Central memory CD8-positive, alpha-beta T cell (primary cell): ENCODE data around the gene MAP1LC3B.
"Not testable (repeated sequence)": the region's sequence is repeated elsewhere in the genome, so short reads cannot be mapped to it uniquely, and the experiment has no call there.

Experiments used
- ATAC-seq: fragments of 150-1000 bp; cut with Tn5 transposase; replicated peaks from 2 replicates; pipeline ENCODE4 v1.10.0; 2022; ENCODE audit warnings: mild to moderate bottlenecking, moderate FRiP score, moderate number of reproducible peaks; ENCODE audit not compliant: poor library complexity, severe bottlenecking; ENCODE audit errors: extremely low read depth
- DNase-seq, 2 donors: peaks; one replicate each; pipeline ENCODE4 v3.0.0; 2021; ENCODE audit warnings: low spot score in 2 of 2
- H3K27ac Mint-ChIP-seq: one replicate; pipeline ENCODE4 v1.8.0; 2022; ENCODE audit warnings: low read depth, mild to moderate bottlenecking, moderate library complexity, mixed read lengths
- H3K27me3 Mint-ChIP-seq: one replicate; pipeline ENCODE4 v1.8.0; 2022; ENCODE audit warnings: mixed read lengths
- H3K36me3 Mint-ChIP-seq: one replicate; pipeline ENCODE4 v1.8.0; 2022; ENCODE audit warnings: mild to moderate bottlenecking, moderate library complexity, mixed read lengths; ENCODE audit not compliant: insufficient read depth
- H3K4me1 Mint-ChIP-seq: one replicate; pipeline ENCODE4 v1.8.0; 2022; ENCODE audit warnings: mixed read lengths
- H3K4me3 Mint-ChIP-seq: one replicate; pipeline ENCODE4 v1.8.0; 2022; ENCODE audit warnings: mild to moderate bottlenecking, moderate library complexity, mixed read lengths
- H3K9me3 Mint-ChIP-seq: one replicate; pipeline ENCODE4 v1.8.0; 2022; ENCODE audit warnings: mixed read lengths

MAP1LC3B gene

GRCh38 chr16:87350681-87351319, 41.3 kb upstream of the MAP1LC3B start:
- peaks cover 14% of the 10 kb centered on the region for H3K36me3 Mint-ChIP-seq
- H3K27ac Mint-ChIP-seq: no peak overlapping the region
- no peaks in the 10 kb centered on the region for H3K9me3 Mint-ChIP-seq
- peaks cover 16% of the 10 kb centered on the region for H3K4me1 Mint-ChIP-seq
- no peak for ATAC-seq
- H3K27me3 Mint-ChIP-seq: no peaks in the 10 kb centered on the region
- H3K4me3 Mint-ChIP-seq: no peak overlapping the region
- no peak for DNase-seq

- peaks cover 12% of the 10 kb centered on the region for H3K4me1 Mint-ChIP-seq
- no peaks in the 10 kb centered on the region for H3K9me3 Mint-ChIP-seq
- H3K27ac Mint-ChIP-seq: no peak overlapping the region
- ATAC-seq (no peak), DNase-seq (no peak)
- no peak overlapping the region for H3K4me3 Mint-ChIP-seq
- no peaks in the 10 kb centered on the region for H3K27me3 Mint-ChIP-seq
- H3K36me3 Mint-ChIP-seq: peaks cover 9% of the 10 kb centered on the region
These were observed 40.8 kb upstream of the MAP1LC3B start for GRCh38 chr16:87351320-87351698.

GRCh38 chr16:87352818-87353217, 39.3 kb upstream of the MAP1LC3B start:
- ATAC-seq (no peak), DNase-seq (no peak)
- Mint-ChIP-seq H3K4me1 (peaks cover 12% of the 10 kb centered on the region), H3K9me3 (no peaks in the 10 kb centered on the region), H3K4me3 (no peak overlapping the region), H3K27me3 (no peaks in the 10 kb centered on the region), H3K36me3 (peaks cover 10% of the 10 kb centered on the region), H3K27ac (no peak overlapping the region)

- H3K4me1 Mint-ChIP-seq: peaks cover 11% of the 10 kb centered on the region
- H3K36me3 Mint-ChIP-seq: peaks cover 8% of the 10 kb centered on the region
- H3K4me3 Mint-ChIP-seq: no peak overlapping the region
- ATAC-seq: no peak
- no peak for DNase-seq
- H3K9me3 Mint-ChIP-seq: no peaks in the 10 kb centered on the region
- H3K27ac Mint-ChIP-seq: no peak overlapping the region
- H3K27me3 Mint-ChIP-seq: no peaks in the 10 kb centered on the region
These were observed 38.5 kb upstream of the MAP1LC3B start for GRCh38 chr16:87353613-87354012.

- H3K36me3 Mint-ChIP-seq: peaks cover 17% of the 10 kb centered on the region
- no peaks in the 10 kb centered on the region for H3K27me3 Mint-ChIP-seq
- no peaks in the 10 kb centered on the region for H3K4me1 Mint-ChIP-seq
- ATAC-seq: no peak
- no peaks in the 10 kb centered on the region for H3K9me3 Mint-ChIP-seq
- no peak overlapping the region for H3K27ac Mint-ChIP-seq
- DNase-seq: no peak
- no peak overlapping the region for H3K4me3 Mint-ChIP-seq
These were observed 35.7 kb upstream of the MAP1LC3B start for GRCh38 chr16:87356491-87356853.

GRCh38 chr16:87358250-87358649, 33.9 kb upstream of the MAP1LC3B start:
- H3K4me1 Mint-ChIP-seq: no peaks in the 10 kb centered on the region
- peaks cover 19% of the 10 kb centered on the region for H3K36me3 Mint-ChIP-seq
- H3K27ac Mint-ChIP-seq: no peak overlapping the region
- H3K27me3 Mint-ChIP-seq: no peaks in the 10 kb centered on the region
- DNase-seq (no peak), ATAC-seq (no peak)
- H3K9me3 Mint-ChIP-seq: no peaks in the 10 kb centered on the region
- H3K4me3 Mint-ChIP-seq: no peak overlapping the region

GRCh38 chr16:87358696-87359095, 33.4 kb upstream of the MAP1LC3B start:
- no peaks in the 10 kb centered on the region for H3K27me3 Mint-ChIP-seq
- H3K36me3 Mint-ChIP-seq: peaks cover 22% of the 10 kb centered on the region

GRCh38 chr16:87359121-87359520, 33.0 kb upstream of the MAP1LC3B start:
- H3K27me3 Mint-ChIP-seq: no peaks in the 10 kb centered on the region
- H3K36me3 Mint-ChIP-seq: peaks cover 26% of the 10 kb centered on the region
- H3K4me1 Mint-ChIP-seq: peaks cover 5% of the 10 kb centered on the region
- DNase-seq (no peak), ATAC-seq (no peak)
- H3K9me3 Mint-ChIP-seq: no peaks in the 10 kb centered on the region
- no peak overlapping the region for H3K4me3 Mint-ChIP-seq
- H3K27ac Mint-ChIP-seq: no peak overlapping the region

More at GRCh38 chr16:87358696-87359095, 33.4 kb upstream of the MAP1LC3B start:
- H3K4me3 Mint-ChIP-seq: no peak overlapping the region
- DNase-seq: no peak
- H3K9me3 Mint-ChIP-seq: no peaks in the 10 kb centered on the region
- H3K27ac Mint-ChIP-seq: no peak overlapping the region
- H3K4me1 Mint-ChIP-seq: peaks cover 4% of the 10 kb centered on the region
- ATAC-seq: no peak

GRCh38 chr16:87360862-87361610, 31.1 kb upstream of the MAP1LC3B start:
- no peaks in the 10 kb centered on the region for H3K27me3 Mint-ChIP-seq
- H3K4me1 Mint-ChIP-seq: peaks cover 14% of the 10 kb centered on the region
- no peak overlapping the region for H3K4me3 Mint-ChIP-seq
- H3K9me3 Mint-ChIP-seq: no peaks in the 10 kb centered on the region
- H3K36me3 Mint-ChIP-seq: peaks cover 26% of the 10 kb centered on the region
- ATAC-seq (no peak), DNase-seq (no peak)
- H3K27ac Mint-ChIP-seq: no peak overlapping the region

GRCh38 chr16:87361916-87362619, 30.1 kb upstream of the MAP1LC3B start:
- peaks cover 20% of the 10 kb centered on the region for H3K4me1 Mint-ChIP-seq
- ATAC-seq: no peak
- H3K27me3 Mint-ChIP-seq: no peaks in the 10 kb centered on the region
- no peaks in the 10 kb centered on the region for H3K9me3 Mint-ChIP-seq
- peaks cover 25% of the 10 kb centered on the region for H3K36me3 Mint-ChIP-seq
- DNase-seq: no peak
- H3K4me3 Mint-ChIP-seq: no peak overlapping the region
- no peak overlapping the region for H3K27ac Mint-ChIP-seq

- not testable (repeated sequence) for H3K27ac Mint-ChIP-seq, H3K4me3 Mint-ChIP-seq
These were observed 29.1 kb upstream of the MAP1LC3B start for GRCh38 chr16:87362828-87363559.

GRCh38 chr16:87363771-87364455, 28.2 kb upstream of the MAP1LC3B start:
- Mint-ChIP-seq H3K4me3 (no peak overlapping the region), H3K27me3 (no peaks in the 10 kb centered on the region), H3K36me3 (peaks cover 25% of the 10 kb centered on the region), H3K9me3 (no peaks in the 10 kb centered on the region), H3K4me1 (peaks cover 37% of the 10 kb centered on the region), H3K27ac (peak overlapping the region; percentile 73)
- DNase-seq: no peak
- no peak for ATAC-seq

More at GRCh38 chr16:87362828-87363559, 29.1 kb upstream of the MAP1LC3B start:
- peaks cover 25% of the 10 kb centered on the region for H3K36me3 Mint-ChIP-seq
- not testable (repeated sequence) for DNase-seq, ATAC-seq, H3K27me3 Mint-ChIP-seq, H3K9me3 Mint-ChIP-seq
- H3K4me1 Mint-ChIP-seq: peaks cover 30% of the 10 kb centered on the region
